PC-9 (cell line): Measurements from ENCODE around the gene RNF186.
"Not testable (repeated sequence)": the region's sequence is repeated elsewhere in the genome, so short reads cannot be mapped to it uniquely, and the experiment has no call there.

Experiments used
- CTCF ChIP-seq: fragments of 200-600 bp; sonication (generic); conservative IDR thresholded peaks from 2 replicates; pipeline ENCODE4 v1.6.1; 2017; ENCODE audit warnings: mixed run types, antibody characterized with exemption, mild to moderate bottlenecking, moderate library complexity
- EZH2 ChIP-seq: fragments of 200-600 bp; sonication (generic); IDR thresholded peaks from 2 replicates; pipeline ENCODE4 v1.8.0; 2017; ENCODE audit warnings: antibody characterized with exemption, low read depth

- not testable (repeated sequence) for TF ChIP-seq CTCF, EZH2
Observed at GRCh38 chr1:19847334-19847733, 32.3 kb upstream of the RNF186 start.
